Glomerular endothelial cell (primary cell): ENCODE data around the gene MMP10. TPM values are rescaled to one million over a fixed set of nuclear protein-coding genes. Genes with fewer than 3 reads are reported as not detected.
"Not testable (repeated sequence)": the region's sequence is repeated elsewhere in the genome, so short reads cannot be mapped to it uniquely, and the experiment has no call there.

Experiments used
- DNase-seq: peaks from one replicate; pipeline ENCODE4 v3.0.0-alpha.2; 2011; ENCODE audit warnings: low read depth, low spot score; ENCODE audit errors: extremely low read depth
- total RNA-seq: library from RNA; depleted of rRNA; stranded (reverse); fragments of >200 nt; gene quantifications from 2 replicates; pipeline ENCODE4 v1.2.3, GENCODE V29; 2015

Gene MMP10
- total RNA-seq, 1 donor from 2014 or later = 39.8 TPM

DNA sequence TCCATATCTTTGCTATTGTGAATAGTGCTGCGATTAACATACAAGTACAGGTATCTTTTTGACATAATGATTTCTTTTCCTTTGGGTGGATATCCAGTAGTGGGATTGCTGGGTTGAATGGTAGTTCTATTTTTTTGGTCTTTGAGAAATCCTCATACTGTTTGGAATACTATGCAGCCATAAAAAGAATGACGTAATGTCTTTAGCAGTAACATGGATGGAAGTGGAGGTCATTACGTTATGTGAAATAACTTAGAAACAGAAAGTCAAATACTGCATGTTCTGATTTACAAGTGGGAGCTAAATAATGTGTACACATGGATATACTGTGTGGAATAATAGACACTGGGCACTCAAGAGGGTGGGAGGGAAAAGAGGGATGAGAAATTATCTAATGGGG is 4.0 kb upstream of the MMP10 start:
- no peak for DNase-seq

DNA sequence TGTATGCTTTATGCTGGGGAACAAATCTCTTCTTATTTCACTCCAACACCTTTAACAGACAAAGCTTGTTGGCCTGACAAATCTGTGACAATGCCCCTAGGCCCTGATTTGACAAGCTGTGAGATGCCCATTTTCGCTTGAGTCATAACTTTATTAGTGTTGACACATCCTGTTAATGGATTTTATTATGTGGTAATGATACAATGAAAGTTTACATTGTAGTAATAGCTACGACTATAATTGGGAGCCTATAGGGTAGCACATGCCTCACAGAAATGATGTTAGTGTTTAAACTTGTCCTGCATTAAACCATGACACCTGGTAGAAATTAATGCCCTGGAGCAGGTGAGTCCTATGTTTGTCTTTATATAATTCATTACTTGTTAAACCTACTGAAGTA is 3.3 kb upstream of the MMP10 start:
- no peak for DNase-seq

DNA sequence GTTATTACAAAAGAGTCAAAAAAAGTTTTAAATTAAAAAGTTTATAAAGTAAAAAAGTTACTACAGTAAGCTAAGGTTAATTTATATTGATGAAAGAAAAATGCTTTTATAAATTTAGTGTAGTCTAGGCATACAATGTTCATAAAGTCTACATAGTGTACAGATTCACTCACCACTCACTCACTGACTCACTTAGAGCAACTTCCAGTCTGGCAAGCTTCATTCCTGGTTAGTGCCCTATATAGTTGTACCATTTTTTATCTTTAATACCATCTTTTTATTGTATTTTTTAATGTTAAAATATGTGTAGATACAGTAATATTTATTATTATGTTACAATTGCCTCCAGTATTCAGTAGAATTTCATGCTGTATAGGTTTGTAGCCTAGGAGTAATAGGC is 2.6 kb upstream of the MMP10 start:
- no peak for DNase-seq

- DNase-seq = no peak
These were observed 1.2 kb upstream of the MMP10 start for GRCh38 chr11:102781676-102782075.

- no peak for DNase-seq
These were observed 4.0 kb downstream of the MMP10 start for GRCh38 chr11:102776454-102776853.

DNA sequence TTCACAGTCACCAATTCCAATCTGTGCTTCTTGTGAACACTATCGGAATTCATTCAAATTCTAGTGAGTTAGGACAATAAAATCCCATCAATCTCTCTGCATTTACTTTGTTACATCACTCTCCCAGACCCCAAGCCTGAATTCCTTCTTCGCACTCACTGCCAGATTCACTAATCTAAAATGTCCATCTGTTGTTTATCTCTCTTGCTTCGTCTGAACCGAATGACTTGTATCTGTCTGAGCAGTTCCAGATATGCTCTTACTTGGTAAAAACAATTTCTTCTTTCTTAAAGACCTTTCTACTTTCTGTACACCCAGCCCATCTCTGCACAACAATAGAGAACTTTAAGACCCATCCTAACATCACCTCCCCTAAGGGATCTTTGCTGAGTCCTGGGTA is 7.0 kb downstream of the MMP10 start:
- DNase-seq = no peak

GRCh38 chr11:102771351-102771750 is 9.1 kb downstream of the MMP10 start:
- DNase-seq = no peak

GRCh38 chr11:102770191-102770590 is 10.2 kb downstream of the MMP10 start:
- DNase-seq = no peak

DNA sequence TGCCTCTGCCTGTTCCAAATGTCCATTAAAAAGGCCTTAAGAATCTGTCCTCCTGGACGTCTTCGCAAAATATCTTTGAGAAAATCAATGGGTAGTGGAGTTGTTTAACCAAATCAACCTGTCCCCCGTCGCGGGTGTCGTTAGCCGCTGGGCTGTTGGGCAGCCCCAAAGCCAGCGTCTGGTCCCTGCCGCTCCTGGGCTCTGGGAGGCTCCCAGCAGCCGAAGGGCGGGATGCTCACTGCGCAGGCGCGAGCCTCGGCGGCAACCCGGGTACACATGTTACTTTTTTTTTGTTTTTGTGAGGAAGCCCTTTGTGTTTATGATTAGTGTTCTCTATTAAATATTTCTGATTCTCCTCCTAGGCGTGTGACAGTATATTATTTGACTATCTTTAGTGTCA is 12.6 kb downstream of the MMP10 start:
- no peak for DNase-seq

- no peak for DNase-seq
These were observed 17.0 kb downstream of the MMP10 start for GRCh38 chr11:102763440-102763839.

DNA sequence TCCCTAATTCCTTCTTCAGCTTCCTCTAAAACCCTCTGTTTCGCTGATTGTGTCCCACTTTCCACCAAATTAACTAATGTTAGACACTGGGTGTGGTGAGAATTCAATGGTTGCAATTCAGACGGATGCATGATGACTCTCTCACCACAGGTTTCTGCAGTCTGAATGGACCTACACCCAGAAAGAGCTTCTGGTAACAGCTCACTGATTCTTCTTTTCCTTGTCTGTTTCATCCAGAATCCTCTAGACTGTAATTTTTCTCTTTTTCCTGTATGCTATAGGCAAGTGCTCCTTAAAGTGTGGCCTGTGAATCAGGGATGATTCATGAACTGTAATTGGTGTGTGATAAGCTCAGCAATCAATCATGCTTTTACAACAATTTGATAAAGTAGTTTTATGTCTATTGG is 18.1 kb downstream of the MMP10 start:
- DNase-seq = no peak

- no peak for DNase-seq
These were observed 18.7 kb downstream of the MMP10 start for GRCh38 chr11:102761646-102762238.

DNA sequence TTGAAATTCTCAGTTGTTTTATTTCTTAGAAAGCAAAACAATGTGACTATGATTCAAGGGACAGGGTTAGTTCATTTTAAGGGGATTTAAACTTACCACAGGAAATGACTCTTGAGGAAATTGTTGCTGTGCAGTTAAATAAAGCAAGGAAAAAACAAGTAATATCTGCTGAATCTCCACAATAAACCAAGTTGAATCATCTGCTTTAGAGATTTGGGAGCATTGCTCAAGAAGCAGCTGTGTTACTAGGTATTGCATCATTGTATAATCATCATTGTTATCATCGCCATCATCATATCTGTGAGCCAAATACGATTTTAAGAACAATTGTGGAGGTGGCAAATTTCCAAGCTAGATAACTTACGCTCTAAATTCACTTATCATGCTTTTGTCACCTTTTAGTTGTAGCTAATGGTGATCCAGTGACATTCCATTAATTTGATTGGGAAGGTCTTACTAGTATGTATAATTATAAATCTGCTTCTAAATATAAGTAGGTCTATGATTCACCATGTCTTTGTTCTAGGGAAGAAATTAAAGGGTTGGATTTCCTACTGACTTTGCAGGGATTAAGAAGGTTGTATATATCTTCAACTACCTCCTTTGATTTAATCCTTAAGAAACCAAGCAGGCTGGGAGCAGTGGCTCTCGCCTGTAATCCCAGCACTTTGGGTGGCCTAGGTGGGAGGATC is 19.9 kb downstream of the MMP10 start:
- DNase-seq = peak; percentile 97

DNA sequence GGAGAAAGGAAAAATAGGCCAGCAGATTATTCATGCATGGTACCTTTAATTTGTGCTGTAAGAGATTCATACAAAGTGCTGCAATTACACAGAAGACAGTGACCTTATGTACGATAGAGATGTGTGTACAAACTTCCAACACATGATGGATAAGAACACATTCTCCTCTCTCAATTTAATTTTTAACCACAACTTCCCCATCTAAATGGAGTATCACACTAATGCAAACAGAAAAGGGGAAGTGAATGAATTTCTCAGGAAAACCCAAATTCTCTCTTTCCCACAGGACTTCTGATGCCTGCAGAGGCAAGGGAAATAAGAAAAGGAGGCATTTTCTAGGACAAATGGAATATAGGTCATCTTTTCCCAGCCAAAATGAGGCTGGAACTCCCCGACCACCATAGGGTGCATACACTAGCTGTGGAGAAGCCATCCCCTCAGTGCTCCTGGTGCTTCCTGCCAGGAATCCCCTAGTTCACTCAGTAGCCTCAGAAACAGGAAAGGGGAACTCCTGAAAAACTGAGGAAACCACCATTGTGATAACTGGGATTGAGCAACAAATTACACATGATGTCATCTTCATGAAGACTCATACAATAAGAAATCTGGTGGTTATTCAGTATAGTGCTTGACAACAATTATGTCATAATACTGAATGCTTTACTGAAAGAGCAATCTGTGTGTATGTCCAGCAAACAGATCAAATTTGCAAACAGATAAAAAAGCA is 22.4 kb downstream of the MMP10 start:
- DNase-seq = no peak

GRCh38 chr11:102753267-102753666 is 27.2 kb downstream of the MMP10 start:
- DNase-seq = no peak

- no peak for DNase-seq
These were observed 28.8 kb downstream of the MMP10 start for GRCh38 chr11:102751673-102752072.

- DNase-seq = no peak
These were observed 31.2 kb downstream of the MMP10 start for GRCh38 chr11:102749101-102749722.

- DNase-seq = not testable (repeated sequence)
These were observed 33.5 kb downstream of the MMP10 start for GRCh38 chr11:102746746-102747578.

- no peak for DNase-seq
These were observed 45.8 kb downstream of the MMP10 start for GRCh38 chr11:102734650-102735049.

DNA sequence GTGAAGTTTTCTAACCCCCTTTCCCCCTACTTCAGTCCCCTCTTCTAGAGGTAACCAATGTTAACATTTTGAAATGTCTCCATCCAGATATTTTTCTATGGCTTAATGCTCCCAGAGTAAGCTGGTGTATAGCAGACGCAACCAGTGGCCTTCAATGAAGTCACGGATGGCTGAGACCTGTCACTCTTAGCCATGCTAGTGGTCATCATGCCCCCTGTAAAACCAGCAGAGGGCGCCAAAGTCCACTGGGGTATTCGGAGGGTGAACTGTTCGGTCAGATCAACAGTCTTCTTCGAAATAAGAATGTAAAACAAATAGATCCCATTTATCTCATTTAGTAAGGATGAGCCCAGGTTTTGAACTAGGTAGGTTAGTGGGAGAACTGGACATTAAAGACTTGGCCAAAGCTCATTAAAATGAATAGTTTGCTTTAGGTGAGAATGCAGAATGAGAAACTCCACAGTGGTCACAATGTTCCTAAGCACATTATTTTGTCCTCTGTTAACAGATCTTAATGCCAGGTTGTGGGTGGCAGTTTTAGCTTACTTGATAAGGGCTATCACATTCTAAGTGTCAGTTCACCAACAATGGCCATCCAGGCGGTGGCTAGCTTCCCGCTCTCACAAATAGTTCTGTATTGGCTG is 47.1 kb downstream of the MMP10 start:
- no peak for DNase-seq
